SJSA1 (cell line): ENCODE results near the gene IGFLR1. TPM values are rescaled to one million over a fixed set of nuclear protein-coding genes. Genes with fewer than 3 reads are reported as not detected.

ENCODE experiments used
- DNase-seq, 2 experiments: peaks; one replicate each; pipeline ENCODE4 v3.0.0-alpha.2; 2015 to 2020; ENCODE audit warnings: low spot score in 2 of 2, low read depth in 1 of 2
- H3K27ac ChIP-seq: fragments of 250-450 bp; sonication (Bioruptor Pico); 2 replicates; pipeline ENCODE4 v1.5.1; 2020; ENCODE audit warnings: mild to moderate bottlenecking, moderate library complexity
- H3K27me3 ChIP-seq: fragments of 250-450 bp; sonication (Bioruptor Pico); replicated peaks from 2 replicates; pipeline ENCODE4 v1.5.1; 2020; ENCODE audit warnings: mild to moderate bottlenecking, moderate library complexity
- H3K36me3 ChIP-seq: fragments of 250-450 bp; sonication (Bioruptor Pico); 2 replicates; pipeline ENCODE4 v1.5.1; 2020; ENCODE audit warnings: mild to moderate bottlenecking
- H3K4me1 ChIP-seq: fragments of 250-450 bp; sonication (Bioruptor Pico); replicated peaks from 2 replicates; pipeline ENCODE4 v1.6.1; 2021; ENCODE audit warnings: mild to moderate bottlenecking
- H3K4me3 ChIP-seq: fragments of 250-450 bp; sonication (Bioruptor Pico); 2 replicates; pipeline ENCODE4 v1.5.1; 2020; ENCODE audit warnings: mild to moderate bottlenecking
- H3K9me3 ChIP-seq: fragments of 250-450 bp; sonication (Bioruptor Pico); replicated peaks from 2 replicates; pipeline ENCODE4 v1.5.1; 2020; ENCODE audit warnings: mild to moderate bottlenecking
- total RNA-seq: library from RNA; depleted of rRNA; stranded (reverse); fragments of >200 nt; shearing (Covaris generic); gene quantifications from 2 replicates; pipeline ENCODE4 v1.2.3, GENCODE V29; 2014

Gene IGFLR1
- total RNA-seq, 1 experiment from 2014 or later: 3.7 TPM

DNA sequence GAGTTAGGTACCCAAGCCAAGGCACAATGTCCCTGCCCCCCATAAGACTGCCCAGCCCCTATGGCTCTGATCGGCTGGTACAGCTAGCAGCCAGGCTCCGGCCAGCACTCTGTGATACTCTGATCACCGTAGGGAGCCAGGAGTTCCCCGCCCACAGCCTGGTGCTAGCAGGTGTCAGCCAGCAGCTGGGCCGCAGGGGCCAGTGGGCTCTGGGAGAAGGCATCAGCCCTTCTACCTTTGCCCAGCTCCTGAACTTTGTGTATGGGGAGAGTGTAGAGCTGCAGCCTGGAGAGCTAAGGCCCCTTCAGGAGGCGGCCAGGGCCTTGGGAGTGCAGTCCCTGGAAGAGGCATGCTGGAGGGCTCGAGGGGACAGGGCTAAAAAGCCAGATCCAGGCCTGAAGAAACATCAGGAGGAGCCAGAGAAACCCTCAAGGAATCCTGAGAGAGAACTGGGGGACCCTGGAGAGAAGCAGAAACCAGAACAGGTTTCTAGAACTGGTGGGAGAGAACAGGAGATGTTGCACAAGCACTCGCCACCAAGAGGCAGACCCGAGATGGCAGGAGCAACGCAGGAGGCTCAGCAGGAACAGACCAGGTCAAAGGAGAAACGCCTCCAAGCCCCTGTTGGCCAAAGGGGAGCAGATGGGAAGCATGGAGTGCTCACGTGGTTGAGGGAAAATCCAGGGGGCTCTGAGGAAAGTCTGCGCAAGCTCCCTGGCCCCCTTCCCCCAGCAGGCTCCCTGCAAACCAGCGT lies 27.5 kb downstream of the IGFLR1 start:
- H3K27ac ChIP-seq: no peak overlapping the region
- no peaks in the 10 kb centered on the region for H3K9me3 ChIP-seq
- H3K4me1 ChIP-seq: peaks cover 22% of the 10 kb centered on the region
- no peak for DNase-seq
- no peak overlapping the region for H3K4me3 ChIP-seq
- peaks cover 15% of the 10 kb centered on the region for H3K36me3 ChIP-seq
- H3K27me3 ChIP-seq: no peaks in the 10 kb centered on the region

- H3K4me1 ChIP-seq: peaks cover 17% of the 10 kb centered on the region
Observed at GRCh38 chr19:35713904-35714495, 28.3 kb downstream of the IGFLR1 start.

DNA sequence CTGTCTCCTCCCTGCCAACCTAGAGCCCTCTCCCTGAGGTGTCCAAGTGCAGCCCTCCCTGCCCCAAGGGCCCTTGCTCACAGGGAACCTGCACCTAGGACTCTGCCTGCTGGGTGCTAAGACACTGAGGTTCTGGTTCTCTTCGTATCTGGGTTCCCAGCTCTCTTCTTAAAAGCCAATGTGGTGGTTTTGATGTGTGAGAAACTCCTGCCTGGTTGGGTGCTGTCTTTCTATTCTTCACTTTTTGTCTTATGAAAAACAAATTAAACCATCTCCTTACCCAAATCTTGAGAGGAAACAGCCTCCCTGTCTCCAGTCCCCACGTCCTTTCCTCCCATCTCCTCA lies 28.8 kb downstream of the IGFLR1 start:
- no peak overlapping the region for H3K27ac ChIP-seq
- peaks cover 8% of the 10 kb centered on the region for H3K27me3 ChIP-seq
- no peak overlapping the region for H3K4me3 ChIP-seq
- peaks cover 5% of the 10 kb centered on the region for H3K36me3 ChIP-seq
- DNase-seq: no peak
- no peaks in the 10 kb centered on the region for H3K9me3 ChIP-seq
- H3K4me1 ChIP-seq: peaks cover 15% of the 10 kb centered on the region

More at GRCh38 chr19:35713904-35714495, 28.3 kb downstream of the IGFLR1 start:
- no peaks in the 10 kb centered on the region for H3K9me3 ChIP-seq
- peaks cover 7% of the 10 kb centered on the region for H3K36me3 ChIP-seq
- H3K27ac ChIP-seq: no peak overlapping the region
- DNase-seq: no peak
- peaks cover 5% of the 10 kb centered on the region for H3K27me3 ChIP-seq
- H3K4me3 ChIP-seq: no peak overlapping the region

GRCh38 chr19:35712567-35713505 lies 29.4 kb downstream of the IGFLR1 start:
- Histone ChIP-seq H3K4me3 (no peak overlapping the region), H3K27ac (no peak overlapping the region), H3K4me1 (peaks cover 15% of the 10 kb centered on the region), H3K27me3 (peaks cover 8% of the 10 kb centered on the region), H3K9me3 (no peaks in the 10 kb centered on the region), H3K36me3 (no peaks in the 10 kb centered on the region)
- no peak for DNase-seq

DNA sequence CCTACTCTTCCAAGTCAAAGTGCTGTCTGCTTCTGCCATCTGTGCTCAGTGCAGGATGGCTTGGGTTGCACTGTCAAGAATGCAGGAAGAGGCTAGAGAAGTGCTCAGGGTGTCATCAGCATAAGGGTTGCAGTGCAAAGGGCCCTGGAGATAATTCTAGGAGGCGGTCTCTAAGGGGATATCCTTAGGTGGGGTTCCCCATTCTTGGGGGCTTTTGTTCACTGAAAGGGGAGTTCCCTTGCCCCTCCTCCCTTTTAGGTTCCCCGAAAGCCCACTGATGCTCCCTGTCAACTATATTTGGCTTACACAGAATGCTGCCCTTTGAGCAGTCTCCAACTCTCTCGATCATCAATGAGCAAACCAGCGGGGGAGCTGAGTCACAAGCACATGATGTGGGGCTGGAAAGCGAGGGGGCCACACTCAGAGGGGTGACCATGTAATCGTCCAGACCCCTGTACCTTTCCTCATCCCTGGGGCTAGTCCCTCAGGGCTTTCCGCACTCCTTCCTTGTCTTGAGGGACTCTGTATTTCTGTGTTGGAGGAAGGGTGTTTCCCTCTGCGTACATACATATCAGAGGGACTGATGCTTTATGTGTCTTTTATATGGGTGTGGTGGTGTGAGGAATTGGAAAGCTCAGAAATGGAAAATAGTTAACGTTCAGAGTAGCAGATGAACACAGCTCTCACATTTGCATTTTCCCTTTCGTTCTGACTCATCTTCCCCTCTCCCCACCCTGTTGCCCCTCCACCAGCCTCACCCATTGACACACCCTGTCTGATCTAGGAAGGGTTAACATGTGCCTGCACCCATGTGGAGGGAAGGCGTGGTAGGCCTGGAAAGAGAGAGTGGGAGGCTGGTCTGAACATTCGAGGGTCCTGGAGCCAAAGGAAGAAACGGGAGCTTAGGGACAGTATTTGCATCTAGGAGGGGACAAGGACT lies 31.2 kb downstream of the IGFLR1 start:
- Histone ChIP-seq H3K9me3 (no peaks in the 10 kb centered on the region), H3K27ac (no peak overlapping the region), H3K36me3 (no peaks in the 10 kb centered on the region), H3K4me3 (no peak overlapping the region), H3K4me1 (peaks cover 3% of the 10 kb centered on the region), H3K27me3 (peaks cover 8% of the 10 kb centered on the region)
- DNase-seq: no peak

DNA sequence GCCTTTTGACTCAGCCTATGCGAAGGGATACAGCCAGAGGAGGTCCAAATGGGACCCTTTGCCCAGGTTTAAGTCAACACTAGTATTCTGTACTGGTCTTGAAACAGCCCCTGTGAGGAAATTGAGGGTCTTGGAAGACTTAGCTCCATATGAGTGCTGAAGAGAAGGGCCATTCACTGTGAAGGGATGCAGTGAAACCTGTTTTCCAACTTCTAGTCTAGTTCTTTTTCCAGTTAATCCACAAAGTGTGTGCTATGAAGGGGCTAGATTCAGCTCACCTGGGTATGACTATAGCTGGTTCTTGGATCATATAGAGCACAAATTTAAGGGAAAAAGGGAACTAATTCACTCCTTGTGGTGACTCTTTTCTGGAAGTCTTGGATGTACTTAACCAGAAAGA lies 33.9 kb downstream of the IGFLR1 start:
- Histone ChIP-seq H3K36me3 (no peaks in the 10 kb centered on the region), H3K27me3 (peaks cover 8% of the 10 kb centered on the region), H3K4me1 (no peaks in the 10 kb centered on the region), H3K9me3 (peaks cover 4% of the 10 kb centered on the region; the same call in 1 of the 2 replicates), H3K27ac (no peak overlapping the region), H3K4me3 (no peak overlapping the region)
- no peak for DNase-seq

GRCh38 chr19:35704218-35704617 lies 38.0 kb downstream of the IGFLR1 start, which contains the start of gene ZBTB32:
ZBTB32 (plus strand) TSS chr19:35704558; CDS start chr19:35714627, 10,069 bp downstream.
- no peaks in the 10 kb centered on the region for H3K36me3 ChIP-seq
- H3K9me3 ChIP-seq: peaks cover 4% of the 10 kb centered on the region; the same call in 1 of the 2 replicates
- no peak within 1 kb of the TSS for H3K27ac ChIP-seq
- H3K27me3 ChIP-seq: peaks cover 4% of the 10 kb centered on the region
- H3K4me3 ChIP-seq: no peak within 1 kb of the TSS
- DNase-seq: no peak
- H3K4me1 ChIP-seq: 0 out of 2 replicates have a peak, but pooled peaks cover 3% of the 10 kb centered on the region

GRCh38 chr19:35703343-35703742 lies 38.9 kb downstream of the IGFLR1 start:
- Histone ChIP-seq H3K36me3 (no peaks in the 10 kb centered on the region), H3K4me3 (no peak overlapping the region)
- DNase-seq: no peak

GRCh38 chr19:35702223-35703012 lies 39.8 kb downstream of the IGFLR1 start:
- 0 out of 2 replicates have a peak, but pooled peaks cover 3% of the 10 kb centered on the region for H3K4me1 ChIP-seq
- peaks cover 4% of the 10 kb centered on the region; the same call in 1 of the 2 replicates for H3K9me3 ChIP-seq
- no peak overlapping the region for H3K27ac ChIP-seq
- H3K36me3 ChIP-seq: no peaks in the 10 kb centered on the region
- peak; percentile 88 to 95 for DNase-seq
- H3K4me3 ChIP-seq: peak overlapping the region; percentile 39
- H3K27me3 ChIP-seq: no peaks in the 10 kb centered on the region; the same call in 1 of the 2 replicates

More at GRCh38 chr19:35703343-35703742, 38.9 kb downstream of the IGFLR1 start:
- H3K4me1 ChIP-seq: 0 out of 2 replicates have a peak, but pooled peaks cover 3% of the 10 kb centered on the region
- H3K27ac ChIP-seq: no peak overlapping the region
- H3K9me3 ChIP-seq: peaks cover 4% of the 10 kb centered on the region; the same call in 1 of the 2 replicates
- no peaks in the 10 kb centered on the region; the same call in 1 of the 2 replicates for H3K27me3 ChIP-seq

- H3K4me3 ChIP-seq: no peak overlapping the region
- H3K9me3 ChIP-seq: no peaks in the 10 kb centered on the region
- DNase-seq: no peak
- no peaks in the 10 kb centered on the region for H3K4me1 ChIP-seq
- no peaks in the 10 kb centered on the region for H3K27me3 ChIP-seq
- H3K27ac ChIP-seq: no peak overlapping the region
- H3K36me3 ChIP-seq: no peaks in the 10 kb centered on the region
Observed at GRCh38 chr19:35696835-35697234, 45.4 kb downstream of the IGFLR1 start.

DNA sequence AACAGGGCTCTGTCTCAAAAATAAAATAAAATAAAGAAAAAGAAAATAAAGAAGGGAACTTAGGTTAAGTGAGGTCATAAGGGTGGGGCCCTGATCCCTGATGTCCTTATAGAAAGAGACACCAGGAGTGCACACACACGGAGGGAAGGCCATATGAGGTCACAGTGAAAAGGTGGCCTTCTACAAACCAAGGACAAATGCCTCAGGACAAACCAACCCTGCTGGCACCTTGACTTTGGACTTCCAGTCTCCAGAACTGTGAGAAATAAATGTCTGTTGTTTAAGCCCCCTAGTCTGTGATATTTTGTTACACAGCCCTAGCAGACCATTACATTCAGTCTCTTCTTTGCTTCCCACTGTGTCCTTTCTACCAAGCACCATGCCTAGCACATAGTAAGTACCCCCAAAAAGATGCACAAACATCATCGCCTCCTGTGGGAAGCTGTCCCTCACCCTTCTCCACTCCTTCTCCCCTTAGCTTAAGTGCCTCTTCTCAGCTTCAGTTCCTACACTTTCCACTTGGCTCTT lies 46.3 kb downstream of the IGFLR1 start:
- Histone ChIP-seq H3K27me3 (no peaks in the 10 kb centered on the region), H3K4me1 (no peaks in the 10 kb centered on the region), H3K4me3 (no peak overlapping the region), H3K36me3 (no peaks in the 10 kb centered on the region), H3K9me3 (no peaks in the 10 kb centered on the region), H3K27ac (no peak overlapping the region)
- DNase-seq: no peak
